ENCODE data around the gene LZTR1. TPM values are rescaled to one million over a fixed set of nuclear protein-coding genes. Genes with fewer than 3 reads are reported as not detected.

The LZTR1 gene
- total RNA-seq, 1 experiment from 2014 or later: 40.2 TPM

- peak; percentile 89 to 90 for TF ChIP-seq REST (IDR thresholded peaks at IDR 0.05; ENCODE audit: insufficient read depth in 1 of 2, low read depth in 2 of 2, low read length in 1 of 2)
- TF ChIP-seq POLR2AphosphoS5 (IDR thresholded peaks at IDR 0.05; ENCODE audit: low read depth, low read length): no peak
- no peak for TF ChIP-seq SIN3A (IDR thresholded peaks at IDR 0.05; ENCODE audit: borderline replicate concordance, insufficient read depth, low read depth, low read length)
- peaks cover 9% of the 10 kb centered on the region for H3K4me1 ChIP-seq (ENCODE audit: control insufficient read depth, insufficient read depth, low read length)
- H3K36me3 ChIP-seq (ENCODE audit: control insufficient read depth, insufficient read depth, low read length): no peaks in the 10 kb centered on the region
- intact Hi-C loops (cut with micrococcal nuclease; ENCODE audit: unreplicated experiment) (no loop called here), in situ Hi-C loops (cut with HindIII; ENCODE audit: low pct_unique_long_range_greater_than_20kb, low sequenced_read_pairs) (no loop called here)
- ChIA-PET CTCF (no interaction called here), POLR2A (no interaction called here)
- no peak overlapping the region for H3K27ac ChIP-seq (ENCODE audit: low read length)
- no peaks in the 10 kb centered on the region for H3K9me3 ChIP-seq (ENCODE audit: control insufficient read depth, insufficient read depth, low read depth, low read length)
- BruUV-seq (replicated peaks): no TSS peak
- H3K27me3 ChIP-seq (ENCODE audit: control insufficient read depth, insufficient read depth, low read length): no peaks in the 10 kb centered on the region
- no peak overlapping the region for H3K4me3 ChIP-seq (ENCODE audit: low read depth in 2 of 2, low read length in 2 of 2)
- DNase-seq (ENCODE audit: low read depth, low spot score): no peak
- ATAC-seq: no peak
Measured at GRCh38 chr22:21009638-21010425, 27.7 kb downstream of the LZTR1 start.

GRCh38 chr22:21010426-21011113 lies 28.5 kb downstream of the LZTR1 start:
- no peak overlapping the region for H3K27ac ChIP-seq (ENCODE audit: low read length)
- no peaks in the 10 kb centered on the region for H3K36me3 ChIP-seq (ENCODE audit: control insufficient read depth, insufficient read depth, low read length)
- in situ Hi-C loops (cut with HindIII; ENCODE audit: low pct_unique_long_range_greater_than_20kb, low sequenced_read_pairs) (no loop called here), intact Hi-C loops (cut with micrococcal nuclease; ENCODE audit: unreplicated experiment) (no loop called here)
- ChIA-PET CTCF (no interaction called here), POLR2A (interaction anchor here (0.7 kb wide), 1 partner anchor 11 kb away, joined by 3 read pairs; no protein-coding TSS in a partner anchor)
- no peak for DNase-seq (ENCODE audit: low read depth, low spot score)
- no peaks in the 10 kb centered on the region for H3K9me3 ChIP-seq (ENCODE audit: control insufficient read depth, insufficient read depth, low read depth, low read length)
- no TSS peak for BruUV-seq (replicated peaks)
- H3K27me3 ChIP-seq (ENCODE audit: control insufficient read depth, insufficient read depth, low read length): no peaks in the 10 kb centered on the region
- TF ChIP-seq, protein P1, sequence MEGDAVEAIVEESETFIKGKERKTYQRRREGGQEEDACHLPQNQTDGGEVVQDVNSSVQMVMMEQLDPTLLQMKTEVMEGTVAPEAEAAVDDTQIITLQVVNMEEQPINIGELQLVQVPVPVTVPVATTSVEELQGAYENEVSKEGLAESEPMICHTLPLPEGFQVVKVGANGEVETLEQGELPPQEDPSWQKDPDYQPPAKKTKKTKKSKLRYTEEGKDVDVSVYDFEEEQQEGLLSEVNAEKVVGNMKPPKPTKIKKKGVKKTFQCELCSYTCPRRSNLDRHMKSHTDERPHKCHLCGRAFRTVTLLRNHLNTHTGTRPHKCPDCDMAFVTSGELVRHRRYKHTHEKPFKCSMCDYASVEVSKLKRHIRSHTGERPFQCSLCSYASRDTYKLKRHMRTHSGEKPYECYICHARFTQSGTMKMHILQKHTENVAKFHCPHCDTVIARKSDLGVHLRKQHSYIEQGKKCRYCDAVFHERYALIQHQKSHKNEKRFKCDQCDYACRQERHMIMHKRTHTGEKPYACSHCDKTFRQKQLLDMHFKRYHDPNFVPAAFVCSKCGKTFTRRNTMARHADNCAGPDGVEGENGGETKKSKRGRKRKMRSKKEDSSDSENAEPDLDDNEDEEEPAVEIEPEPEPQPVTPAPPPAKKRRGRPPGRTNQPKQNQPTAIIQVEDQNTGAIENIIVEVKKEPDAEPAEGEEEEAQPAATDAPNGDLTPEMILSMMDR (IDR thresholded peaks at IDR 0.05): no peak
- TF ChIP-seq TCF7L2 (IDR thresholded peaks at IDR 0.05; ENCODE audit: low read depth, low read length): no peak
- no peak for TF ChIP-seq REST (IDR thresholded peaks at IDR 0.05; ENCODE audit: insufficient read depth in 1 of 2, low read depth in 2 of 2, low read length in 1 of 2)
- no peak for TF ChIP-seq SIN3A (IDR thresholded peaks at IDR 0.05; ENCODE audit: borderline replicate concordance, insufficient read depth, low read depth, low read length)
- no peak for TF ChIP-seq POLR2AphosphoS5 (IDR thresholded peaks at IDR 0.05; ENCODE audit: low read depth, low read length)
- peaks cover 12% of the 10 kb centered on the region for H3K4me1 ChIP-seq (ENCODE audit: control insufficient read depth, insufficient read depth, low read length)
- ATAC-seq: no peak
- no peak overlapping the region for H3K4me3 ChIP-seq (ENCODE audit: low read depth in 2 of 2, low read length in 2 of 2)

All from Panc1 (cell line).